SK-N-SH treated with all-trans-retinoic acid at 6 μM for 48 hours (cell line): Measurements from ENCODE around the gene ANKRD44.
A peak's percentile ranks its signal among the peaks of the same experiment; 100 is the strongest.

ENCODE experiments used
- ATAC-seq: fragments of 200-7000 bp; cut with Tn5 transposase; 3 replicates; pipeline ENCODE4 v1.9.1; 2020; ENCODE audit warnings: mild to moderate bottlenecking, moderate library complexity
- ARNTL ChIP-seq: fragments of 450-650 bp; formaldehyde crosslinking; IDR thresholded peaks from 2 replicates; pipeline ENCODE4 v1.5.0; 2020; ENCODE audit warnings: low read depth, mild to moderate bottlenecking, moderate library complexity, borderline replicate concordance
- BACH2 ChIP-seq: fragments of 250-450 bp; sonication (Bioruptor Pico); IDR thresholded peaks from 2 replicates; pipeline ENCODE4 v1.9.0; 2021; ENCODE audit warnings: mild to moderate bottlenecking, borderline replicate concordance
- CREB5 ChIP-seq: fragments of 250-450 bp; sonication (Bioruptor Pico); IDR thresholded peaks from 2 replicates; pipeline ENCODE4 v1.5.1; 2020; ENCODE audit warnings: low read depth, mild to moderate bottlenecking, moderate library complexity
- CSDC2 ChIP-seq: fragments of 250-450 bp; sonication (Bioruptor Pico); IDR thresholded peaks from 2 replicates; pipeline ENCODE4 v1.5.0; 2020; ENCODE audit warnings: mild to moderate bottlenecking, moderate library complexity
- ESRRG ChIP-seq: fragments of 250-450 bp; sonication (Bioruptor Pico); IDR thresholded peaks from 2 replicates; pipeline ENCODE4 v1.6.1; 2021; ENCODE audit warnings: mild to moderate bottlenecking
- GLIS3 ChIP-seq: fragments of 250-450 bp; sonication (Bioruptor Pico); IDR thresholded peaks from 2 replicates; pipeline ENCODE4 v1.5.0; 2020; ENCODE audit warnings: mild to moderate bottlenecking, moderate library complexity
- ISL1 ChIP-seq: fragments of 250-450 bp; sonication (Bioruptor Pico); IDR thresholded peaks from 2 replicates; pipeline ENCODE4 v2.1.2; 2022; ENCODE audit warnings: mild to moderate bottlenecking, moderate library complexity
- OSR1 ChIP-seq: fragments of 250-450 bp; sonication (Bioruptor Pico); IDR thresholded peaks from 2 replicates; pipeline ENCODE4 v1.8.0; 2022; ENCODE audit warnings: moderate library complexity, mild to moderate bottlenecking, inconsistent platforms
- PATZ1 ChIP-seq: fragments of 250-450 bp; sonication (Bioruptor Pico); IDR thresholded peaks from 2 replicates; pipeline ENCODE4 v1.8.0; 2020; ENCODE audit warnings: mild to moderate bottlenecking, moderate library complexity, borderline replicate concordance
- PPARA ChIP-seq: fragments of 250-450 bp; sonication (Bioruptor Pico); IDR thresholded peaks from 2 replicates; pipeline ENCODE4 v1.5.0; 2020; ENCODE audit warnings: mild to moderate bottlenecking, borderline replicate concordance
- RARB ChIP-seq: fragments of 250-450 bp; sonication (Bioruptor Pico); IDR thresholded peaks from 2 replicates; pipeline ENCODE4 v1.8.0; 2021; ENCODE audit warnings: mild to moderate bottlenecking, moderate library complexity
- SNAI2 ChIP-seq: fragments of 250-450 bp; sonication (Bioruptor Pico); IDR thresholded peaks from 2 replicates; pipeline ENCODE4 v1.5.0; 2020; ENCODE audit warnings: mild to moderate bottlenecking, moderate library complexity
- TOX ChIP-seq: fragments of 250-450 bp; sonication (Bioruptor Pico); IDR thresholded peaks from 2 replicates; pipeline ENCODE4 v1.8.0; 2021; ENCODE audit warnings: mild to moderate bottlenecking, moderate library complexity, borderline replicate concordance
- TSHZ2 ChIP-seq: fragments of 250-450 bp; sonication (Bioruptor Pico); IDR thresholded peaks from 2 replicates; pipeline ENCODE4 v1.5.0; 2020; ENCODE audit warnings: mild to moderate bottlenecking, moderate library complexity
- ZFP3 ChIP-seq: fragments of 250-450 bp; sonication (Bioruptor Pico); IDR thresholded peaks from 2 replicates; pipeline ENCODE4 v1.5.0; 2020; ENCODE audit warnings: mild to moderate bottlenecking, moderate library complexity
- ZFP30 ChIP-seq: fragments of 450-650 bp; formaldehyde crosslinking; IDR thresholded peaks from 2 replicates; pipeline ENCODE4 v1.5.0; 2022; ENCODE audit warnings: mild to moderate bottlenecking, moderate library complexity
- ZNF565 ChIP-seq: fragments of 450-650 bp; formaldehyde crosslinking; conservative IDR thresholded peaks from 2 replicates; pipeline ENCODE4 v1.5.0; 2020; ENCODE audit warnings: low read depth, mild to moderate bottlenecking, moderate library complexity
- ZNF70 ChIP-seq: fragments of 450-650 bp; formaldehyde crosslinking; IDR thresholded peaks from 2 replicates; pipeline ENCODE4 v1.5.0; 2020; ENCODE audit warnings: mild to moderate bottlenecking, moderate library complexity
- ZNF8 ChIP-seq: fragments of 450-650 bp; formaldehyde crosslinking; IDR thresholded peaks from 2 replicates; pipeline ENCODE4 v1.5.0; 2020; ENCODE audit warnings: mild to moderate bottlenecking, moderate library complexity

Gene ANKRD44

GRCh38 chr2:196987298-196987648, 323.3 kb downstream of the ANKRD44 start:
- TF ChIP-seq BACH2 (no peak), ZNF565 (CRISPR knock-in tag) (no peak), ZFP3 (CRISPR knock-in tag) (no peak), ZFP30 (CRISPR knock-in tag) (no peak), TSHZ2 (no peak), PATZ1 (CRISPR knock-in tag) (no peak)
- ATAC-seq, result peak; percentile 43

GRCh38 chr2:196985511-196986183, 324.9 kb downstream of the ANKRD44 start:
- no peak for ATAC-seq
- TF ChIP-seq ZNF565 (CRISPR knock-in tag), result no peak
- TF ChIP-seq SNAI2 (CRISPR knock-in tag), result no peak
- TF ChIP-seq CREB5, result no peak
- TF ChIP-seq ZFP3 (CRISPR knock-in tag), result no peak
- TF ChIP-seq ISL1 (CRISPR knock-in tag), result no peak
- no peak for TF ChIP-seq ESRRG (CRISPR knock-in tag)
- no peak for TF ChIP-seq RARB

- TF ChIP-seq TSHZ2 (no peak), GLIS3 (no peak)
- ATAC-seq, result no peak
Measured at GRCh38 chr2:196984903-196985302, 325.7 kb downstream of the ANKRD44 start.

GRCh38 chr2:196983934-196984333, 326.6 kb downstream of the ANKRD44 start:
- TF ChIP-seq ZNF70 (no peak), RARB (no peak), BACH2 (no peak), PPARA (CRISPR knock-in tag) (no peak), ARNTL (CRISPR knock-in tag) (no peak), GLIS3 (no peak), CSDC2 (no peak)
- ATAC-seq, result no peak

GRCh38 chr2:196980473-196980872, 330.1 kb downstream of the ANKRD44 start:
- TF ChIP-seq ESRRG (CRISPR knock-in tag) (no peak), TOX (no peak), ZFP30 (CRISPR knock-in tag) (no peak), PPARA (CRISPR knock-in tag) (no peak), TSHZ2 (no peak), ZNF70 (no peak), GLIS3 (no peak), ZNF565 (CRISPR knock-in tag) (no peak), ZNF8 (no peak), OSR1 (no peak), CSDC2 (no peak), CREB5 (no peak)
- no peak for ATAC-seq
